Liver (tissue), 3 donors: Measurements from ENCODE around the gene MAN1A2.

Experiments used
- JUND ChIP-seq, 2 donors: IDR thresholded peaks; 2 replicates each; pipeline ENCODE4 v1.6.1; 2016; ENCODE audit warnings: antibody characterized with exemption in 2 of 2
- RXRA ChIP-seq, 2 donors: IDR thresholded peaks; 2 replicates each; pipeline ENCODE4 v1.6.1; 2017 to 2018; ENCODE audit warnings: antibody characterized with exemption in 2 of 2, mild to moderate bottlenecking in 1 of 2
- TF ChIP-seq, protein P1 (sequence below): fragments of 150-350 bp; IDR thresholded peaks from 2 replicates; pipeline ENCODE4 v1.5.1; 2017; ENCODE audit warnings: improper control_type of control experiment, low read depth, low read length; ENCODE audit not compliant: missing input control
- TF ChIP-seq, protein P2 (sequence below): IDR thresholded peaks from 2 replicates; pipeline ENCODE4 v1.6.1; 2016; ENCODE audit warnings: antibody characterized with exemption, mild to moderate bottlenecking
- TF ChIP-seq, protein P3 (sequence below): IDR thresholded peaks from 2 replicates; pipeline ENCODE4 v1.6.1; 2016; ENCODE audit warnings: antibody characterized with exemption
- donor health status: healthy.
- donor health status: healthy.

DNA sequence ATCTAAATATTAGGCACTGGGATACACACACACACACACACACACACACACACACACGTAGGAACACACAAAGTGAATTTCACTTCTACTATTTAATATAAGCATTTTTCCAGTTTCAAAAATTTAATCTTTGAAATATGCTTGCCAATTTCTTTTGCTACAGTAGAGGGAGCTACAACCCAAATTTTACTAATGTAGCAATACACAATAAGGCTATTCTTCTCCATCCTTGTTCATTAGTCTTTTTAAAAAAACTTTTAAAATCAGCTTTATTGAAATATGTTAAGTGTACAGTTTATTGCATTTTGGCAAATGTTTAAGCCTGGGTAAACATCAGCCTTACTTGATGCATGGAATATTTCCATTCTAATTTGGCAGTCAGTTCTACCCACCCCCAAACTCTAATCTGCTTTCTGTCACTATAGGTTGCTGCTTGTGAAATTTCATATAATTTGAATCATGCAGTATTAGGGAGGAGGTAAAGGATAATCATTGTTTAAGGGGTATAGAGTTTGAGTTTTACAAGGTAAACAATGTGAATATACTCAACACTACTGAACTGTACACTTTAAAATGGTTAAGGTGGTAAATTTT, 145.6 kb downstream of the MAN1A2 start:
- TF ChIP-seq, protein P1, sequence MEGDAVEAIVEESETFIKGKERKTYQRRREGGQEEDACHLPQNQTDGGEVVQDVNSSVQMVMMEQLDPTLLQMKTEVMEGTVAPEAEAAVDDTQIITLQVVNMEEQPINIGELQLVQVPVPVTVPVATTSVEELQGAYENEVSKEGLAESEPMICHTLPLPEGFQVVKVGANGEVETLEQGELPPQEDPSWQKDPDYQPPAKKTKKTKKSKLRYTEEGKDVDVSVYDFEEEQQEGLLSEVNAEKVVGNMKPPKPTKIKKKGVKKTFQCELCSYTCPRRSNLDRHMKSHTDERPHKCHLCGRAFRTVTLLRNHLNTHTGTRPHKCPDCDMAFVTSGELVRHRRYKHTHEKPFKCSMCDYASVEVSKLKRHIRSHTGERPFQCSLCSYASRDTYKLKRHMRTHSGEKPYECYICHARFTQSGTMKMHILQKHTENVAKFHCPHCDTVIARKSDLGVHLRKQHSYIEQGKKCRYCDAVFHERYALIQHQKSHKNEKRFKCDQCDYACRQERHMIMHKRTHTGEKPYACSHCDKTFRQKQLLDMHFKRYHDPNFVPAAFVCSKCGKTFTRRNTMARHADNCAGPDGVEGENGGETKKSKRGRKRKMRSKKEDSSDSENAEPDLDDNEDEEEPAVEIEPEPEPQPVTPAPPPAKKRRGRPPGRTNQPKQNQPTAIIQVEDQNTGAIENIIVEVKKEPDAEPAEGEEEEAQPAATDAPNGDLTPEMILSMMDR = peak; percentile 60
- TF ChIP-seq RXRA (IDR thresholded peaks at IDR 0.05) (no peak), JUND (IDR thresholded peaks at IDR 0.05) (no peak)
- TF ChIP-seq, protein P2, sequence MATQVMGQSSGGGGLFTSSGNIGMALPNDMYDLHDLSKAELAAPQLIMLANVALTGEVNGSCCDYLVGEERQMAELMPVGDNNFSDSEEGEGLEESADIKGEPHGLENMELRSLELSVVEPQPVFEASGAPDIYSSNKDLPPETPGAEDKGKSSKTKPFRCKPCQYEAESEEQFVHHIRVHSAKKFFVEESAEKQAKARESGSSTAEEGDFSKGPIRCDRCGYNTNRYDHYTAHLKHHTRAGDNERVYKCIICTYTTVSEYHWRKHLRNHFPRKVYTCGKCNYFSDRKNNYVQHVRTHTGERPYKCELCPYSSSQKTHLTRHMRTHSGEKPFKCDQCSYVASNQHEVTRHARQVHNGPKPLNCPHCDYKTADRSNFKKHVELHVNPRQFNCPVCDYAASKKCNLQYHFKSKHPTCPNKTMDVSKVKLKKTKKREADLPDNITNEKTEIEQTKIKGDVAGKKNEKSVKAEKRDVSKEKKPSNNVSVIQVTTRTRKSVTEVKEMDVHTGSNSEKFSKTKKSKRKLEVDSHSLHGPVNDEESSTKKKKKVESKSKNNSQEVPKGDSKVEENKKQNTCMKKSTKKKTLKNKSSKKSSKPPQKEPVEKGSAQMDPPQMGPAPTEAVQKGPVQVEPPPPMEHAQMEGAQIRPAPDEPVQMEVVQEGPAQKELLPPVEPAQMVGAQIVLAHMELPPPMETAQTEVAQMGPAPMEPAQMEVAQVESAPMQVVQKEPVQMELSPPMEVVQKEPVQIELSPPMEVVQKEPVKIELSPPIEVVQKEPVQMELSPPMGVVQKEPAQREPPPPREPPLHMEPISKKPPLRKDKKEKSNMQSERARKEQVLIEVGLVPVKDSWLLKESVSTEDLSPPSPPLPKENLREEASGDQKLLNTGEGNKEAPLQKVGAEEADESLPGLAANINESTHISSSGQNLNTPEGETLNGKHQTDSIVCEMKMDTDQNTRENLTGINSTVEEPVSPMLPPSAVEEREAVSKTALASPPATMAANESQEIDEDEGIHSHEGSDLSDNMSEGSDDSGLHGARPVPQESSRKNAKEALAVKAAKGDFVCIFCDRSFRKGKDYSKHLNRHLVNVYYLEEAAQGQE = no peak
- TF ChIP-seq, protein P3, sequence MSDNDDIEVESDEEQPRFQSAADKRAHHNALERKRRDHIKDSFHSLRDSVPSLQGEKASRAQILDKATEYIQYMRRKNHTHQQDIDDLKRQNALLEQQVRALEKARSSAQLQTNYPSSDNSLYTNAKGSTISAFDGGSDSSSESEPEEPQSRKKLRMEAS = no peak
